HG02973 (cell line): ENCODE data around the gene RBM17.
"Not testable (repeated sequence)": the region's sequence is repeated elsewhere in the genome, so short reads cannot be mapped to it uniquely, and the experiment has no call there.

ENCODE experiments used
- ATAC-seq: cut with Tn5 transposase; IDR thresholded peaks from one replicate; pipeline ENCODE4 v1.9.1; 2021; ENCODE audit warnings: moderate library complexity; ENCODE audit not compliant: unreplicated experiment

The RBM17 gene, protein sequence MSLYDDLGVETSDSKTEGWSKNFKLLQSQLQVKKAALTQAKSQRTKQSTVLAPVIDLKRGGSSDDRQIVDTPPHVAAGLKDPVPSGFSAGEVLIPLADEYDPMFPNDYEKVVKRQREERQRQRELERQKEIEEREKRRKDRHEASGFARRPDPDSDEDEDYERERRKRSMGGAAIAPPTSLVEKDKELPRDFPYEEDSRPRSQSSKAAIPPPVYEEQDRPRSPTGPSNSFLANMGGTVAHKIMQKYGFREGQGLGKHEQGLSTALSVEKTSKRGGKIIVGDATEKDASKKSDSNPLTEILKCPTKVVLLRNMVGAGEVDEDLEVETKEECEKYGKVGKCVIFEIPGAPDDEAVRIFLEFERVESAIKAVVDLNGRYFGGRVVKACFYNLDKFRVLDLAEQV

DNA sequence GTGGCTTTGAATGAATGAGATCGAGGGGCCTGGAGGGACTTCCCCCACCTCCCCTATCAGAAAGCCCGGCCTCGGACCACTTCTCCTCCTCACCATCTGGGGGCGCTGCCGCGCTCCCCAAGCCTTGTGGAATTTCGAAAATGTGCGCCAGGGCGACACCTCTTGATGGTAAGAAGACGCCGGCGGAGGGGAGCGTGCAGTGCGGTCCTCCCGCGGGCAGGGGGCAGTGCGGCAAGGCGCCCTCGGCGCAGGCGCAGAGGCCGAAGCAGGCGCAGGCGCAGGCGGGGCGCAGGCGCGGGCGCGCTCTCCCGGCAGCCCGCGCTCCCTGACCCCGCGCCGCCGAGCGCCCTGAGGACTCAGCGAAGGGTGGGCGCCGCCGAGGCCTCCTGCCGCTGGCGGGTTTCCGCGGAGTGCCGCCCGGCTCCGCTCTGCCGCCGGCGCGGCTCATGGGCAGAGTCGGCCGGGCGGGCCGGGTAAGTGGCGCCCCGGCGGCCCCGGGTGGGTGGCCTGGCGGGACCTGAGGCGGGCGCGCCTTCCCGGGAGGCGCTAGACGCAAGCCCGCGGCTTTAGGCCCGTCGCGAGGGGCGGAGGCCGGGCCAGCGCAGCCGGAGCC lies at the start of gene RBM17:
Gene RBM17, plus strand, starts transcription at position 314 of the 613 bp plus-strand sequence. CDS start 8,032 bp downstream, outside the sequence.
- ATAC-seq: peak; percentile 79

- ATAC-seq: no peak
These were observed 49.1 kb upstream of the RBM17 start for GRCh38 chr10:6039711-6040110.

DNA sequence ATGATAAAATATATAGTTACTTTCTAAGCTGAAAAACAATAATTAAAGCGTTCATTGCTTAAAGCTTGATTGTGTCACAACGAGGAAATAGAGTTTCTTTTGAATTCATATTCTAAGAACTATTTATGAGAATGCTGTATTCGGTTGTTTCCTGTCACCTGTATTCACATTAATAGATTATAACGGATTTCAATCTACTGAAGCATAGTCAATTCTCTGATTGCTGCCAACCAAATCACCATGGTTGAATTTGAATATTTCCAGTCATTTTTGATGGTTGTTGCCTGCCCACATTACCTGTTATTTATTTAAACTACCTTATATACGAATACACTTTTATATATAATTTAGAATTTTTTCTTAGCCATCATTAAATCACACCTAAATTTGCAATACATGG lies 48.6 kb upstream of the RBM17 start:
- ATAC-seq: no peak

GRCh38 chr10:6043377-6043776 lies 45.5 kb upstream of the RBM17 start:
- ATAC-seq: not testable (repeated sequence)

DNA sequence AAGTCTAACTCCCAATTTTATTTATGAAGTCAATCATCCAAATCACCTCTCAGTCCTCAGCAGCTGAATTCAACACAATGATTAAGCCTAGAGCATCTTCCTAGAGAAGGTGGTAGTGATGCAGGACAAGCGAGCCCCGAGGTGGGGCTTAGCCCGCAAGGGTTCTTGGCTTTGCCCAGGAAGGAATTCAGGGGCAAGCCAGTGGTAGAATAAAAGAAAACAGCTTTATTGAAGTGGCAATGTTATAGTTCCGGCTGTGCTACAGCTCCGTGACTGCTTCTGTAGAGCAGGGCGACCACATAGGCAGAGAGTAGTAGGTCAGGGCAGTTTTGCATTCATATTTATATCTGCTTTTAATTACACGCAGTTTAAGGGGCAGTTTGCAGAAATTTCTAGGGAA lies 44.8 kb upstream of the RBM17 start:
- ATAC-seq: no peak

GRCh38 chr10:6044751-6045313 lies 44.0 kb upstream of the RBM17 start:
- peak; percentile 44 for ATAC-seq

DNA sequence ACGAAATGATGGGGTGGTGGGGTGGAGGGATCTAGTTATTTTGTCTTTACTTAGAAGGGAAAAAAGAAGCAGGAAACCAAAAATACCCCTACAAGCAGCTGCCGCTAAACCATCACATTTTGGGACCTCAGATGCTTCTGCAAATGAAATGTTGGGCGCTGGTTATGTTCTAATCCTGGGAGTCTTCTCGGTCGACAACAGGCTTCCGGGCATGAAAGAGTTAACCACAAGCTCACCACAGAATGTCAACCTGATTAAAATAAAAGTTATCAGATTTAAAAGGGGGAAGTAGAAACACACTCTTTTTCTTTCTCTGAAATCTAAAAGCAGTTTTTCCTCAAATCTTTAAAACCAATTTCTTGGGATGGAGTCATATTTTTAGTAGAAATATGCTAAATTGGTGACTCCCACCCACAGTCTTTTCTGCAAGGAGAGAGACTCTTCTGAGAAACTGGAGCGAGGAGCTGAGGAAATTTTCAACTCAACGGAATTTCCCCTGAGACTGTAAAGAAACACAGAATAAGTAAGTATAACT lies 43.5 kb upstream of the RBM17 start:
- peak; percentile 15 for ATAC-seq

GRCh38 chr10:6045878-6046772 lies 42.7 kb upstream of the RBM17 start:
- ATAC-seq: no peak

GRCh38 chr10:6046773-6047611 lies 41.8 kb upstream of the RBM17 start:
- ATAC-seq: no peak

DNA sequence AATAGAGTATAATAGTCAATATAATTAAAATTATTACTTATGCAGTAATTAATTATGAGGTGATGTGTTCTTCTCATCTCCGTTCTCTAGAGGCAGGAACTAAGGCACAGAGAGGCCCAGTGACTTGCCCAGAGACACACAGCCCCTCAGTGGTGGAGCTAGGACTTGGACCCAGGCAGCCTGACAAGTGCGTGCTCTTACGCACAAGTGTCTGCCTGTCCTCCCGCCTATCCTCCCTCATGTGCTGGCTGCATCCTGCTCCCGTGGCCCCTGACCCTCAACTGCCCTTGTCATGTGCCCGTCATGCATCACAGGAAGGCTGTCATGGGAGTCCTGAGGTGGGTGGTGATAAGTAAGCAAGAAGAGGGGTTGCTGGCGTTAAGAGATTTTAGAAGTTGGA lies 41.0 kb upstream of the RBM17 start:
- ATAC-seq: no peak

- no peak for ATAC-seq
These were observed 40.4 kb upstream of the RBM17 start for GRCh38 chr10:6048281-6049030.

- no peak for ATAC-seq
These were observed 39.8 kb upstream of the RBM17 start for GRCh38 chr10:6049031-6049400.

- peak; percentile 65 for ATAC-seq
These were observed 37.9 kb upstream of the RBM17 start for GRCh38 chr10:6050801-6051445.

DNA sequence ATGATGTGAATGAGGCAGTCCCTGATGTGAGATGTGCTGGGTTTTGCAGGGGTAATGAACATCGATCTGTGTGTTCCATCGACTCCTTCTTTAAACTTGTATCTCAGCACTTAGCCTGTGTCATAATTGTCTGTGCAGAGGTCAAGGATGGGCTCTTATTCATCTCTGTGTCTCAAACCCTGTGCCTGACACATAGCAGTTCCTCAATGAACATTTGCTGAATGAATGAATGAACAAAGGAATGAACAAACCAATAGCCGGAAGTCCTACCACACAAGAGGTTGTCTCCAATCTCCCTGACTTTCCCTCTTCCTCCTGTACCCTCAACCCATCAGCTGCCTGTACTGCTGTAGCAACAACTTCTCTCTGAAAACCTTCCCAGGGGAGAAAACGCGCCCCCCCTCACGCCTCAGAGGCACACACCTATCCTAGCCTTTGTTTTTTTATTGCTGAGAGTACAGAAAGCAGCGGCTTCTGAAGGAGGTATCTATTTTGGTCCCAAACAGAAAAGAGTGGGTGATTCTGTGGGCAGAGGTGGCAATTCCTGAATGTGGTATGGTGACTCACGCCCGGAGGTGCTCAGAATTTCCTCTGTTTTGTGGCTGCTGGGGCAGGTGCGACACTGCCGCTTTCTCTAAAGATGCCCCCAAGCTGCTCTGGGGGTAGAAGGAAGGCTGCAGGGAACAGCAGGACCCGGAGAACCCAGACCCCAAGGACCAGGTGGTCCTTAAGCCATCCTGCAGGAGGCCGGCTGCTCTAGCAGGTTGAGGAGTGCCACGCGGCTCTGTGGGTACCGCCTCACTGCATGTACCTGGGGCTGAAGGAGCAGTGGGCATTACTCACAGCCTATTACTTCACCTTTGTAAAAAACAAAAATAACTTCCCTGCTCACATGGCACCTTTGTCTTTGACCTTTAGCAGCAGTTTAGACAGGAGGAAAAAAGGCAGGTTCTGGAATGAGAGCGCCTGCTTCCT lies 36.3 kb upstream of the RBM17 start:
- peak; percentile 17 for ATAC-seq

- ATAC-seq: no peak
These were observed 35.5 kb upstream of the RBM17 start for GRCh38 chr10:6053303-6053702.

- no peak for ATAC-seq
These were observed 34.8 kb upstream of the RBM17 start for GRCh38 chr10:6053816-6054631.

- no peak for ATAC-seq
These were observed 34.0 kb upstream of the RBM17 start for GRCh38 chr10:6054884-6055283.
